WI38 (cell line): ENCODE results near the gene SIX5.

Source experiments
- H3K4me3 ChIP-seq: 2 replicates; pipeline ENCODE4 v1.5.1; 2011; ENCODE audit warnings: low read depth, mild to moderate bottlenecking, control low read depth, low read length
- CTCF ChIP-seq: IDR thresholded peaks from 2 replicates; pipeline ENCODE4 v1.5.1; 2012; ENCODE audit warnings: low read depth, mild to moderate bottlenecking, control low read depth, low read length

The SIX5 gene

GRCh38 chr19:45767410-45767880 is 1.6 kb downstream of the SIX5 start:
- H3K4me3 ChIP-seq = peak overlapping the region; percentile 71
- no peak for TF ChIP-seq CTCF

GRCh38 chr19:45766869-45767346 is 2.1 kb downstream of the SIX5 start:
- H3K4me3 ChIP-seq = peak overlapping the region; percentile 71
- no peak for TF ChIP-seq CTCF

- no peak for TF ChIP-seq CTCF
Measured at GRCh38 chr19:45766296-45766868, 2.7 kb downstream of the SIX5 start.

GRCh38 chr19:45765702-45766295 is 3.3 kb downstream of the SIX5 start:
- H3K4me3 ChIP-seq = no peak overlapping the region
- TF ChIP-seq CTCF = no peak

More at GRCh38 chr19:45766296-45766868, 2.7 kb downstream of the SIX5 start:
- H3K4me3 ChIP-seq = peak overlapping the region; percentile 71

- no peak for TF ChIP-seq CTCF
- H3K4me3 ChIP-seq = no peak overlapping the region
Measured at GRCh38 chr19:45764945-45765701, 3.9 kb downstream of the SIX5 start.

GRCh38 chr19:45764475-45764874 is 4.6 kb downstream of the SIX5 start:
- no peak for TF ChIP-seq CTCF
- no peak overlapping the region for H3K4me3 ChIP-seq

GRCh38 chr19:45763691-45764294 is 5.3 kb downstream of the SIX5 start:
- TF ChIP-seq CTCF = no peak
- H3K4me3 ChIP-seq = no peak overlapping the region
